ENCODE results near the gene SPSB1. TPM values are rescaled to one million over a fixed set of nuclear protein-coding genes. Genes with fewer than 3 reads are reported as not detected.

Gene SPSB1
- total RNA-seq, 6 experiments from 2014 or later, result 7.7 to 121 (median 37.0) TPM

GRCh38 chr1:9344426-9345200 is 51.9 kb downstream of the SPSB1 start:
- H3K4me3 ChIP-seq, result no peak overlapping the region
- TF ChIP-seq CTCF (IDR thresholded peaks at IDR 0.05), result no peak
- DNase-seq, result no peak
- H3K36me3 ChIP-seq, result peaks cover 0 to under 1% (median 0%) of the 10 kb centered on the region in 4 donors
- intact Hi-C loops (cut with DNase I), result no loop called here
- no peak overlapping the region for H3K27ac ChIP-seq
- peak; percentile 10 to 47 (median 36) for ATAC-seq
- H3K4me1 ChIP-seq, result peaks cover 0 to 6% (median 0%) of the 10 kb centered on the region in 4 donors
- no peaks in the 10 kb centered on the region for H3K9me3 ChIP-seq
- H3K27me3 ChIP-seq, result no peaks in the 10 kb centered on the region
- 80% methylated on average over 1 of the region's 13 CpGs for WGBS (ENCODE audit: insufficient coverage, low coverage, low lambda C conversion rate, missing lambda C conversion rate)

GRCh38 chr1:9345471-9345870 is 52.8 kb downstream of the SPSB1 start:
- DNase-seq (no peak), ATAC-seq (no peak)
- intact Hi-C loops (cut with DNase I), result no loop called here
- Histone ChIP-seq H3K4me1 (peaks cover 0 to 6% (median 0%) of the 10 kb centered on the region in 4 donors), H3K9me3 (no peaks in the 10 kb centered on the region), H3K4me3 (no peak overlapping the region), H3K27ac (no peak overlapping the region), H3K36me3 (peaks cover 0 to 3% (median 0%) of the 10 kb centered on the region in 4 donors), H3K27me3 (no peaks in the 10 kb centered on the region)
- TF ChIP-seq POLR2A (IDR thresholded peaks at IDR 0.05), result no peak
- TF ChIP-seq CTCF (IDR thresholded peaks at IDR 0.05), result no peak
- WGBS (ENCODE audit: insufficient coverage, low coverage, low lambda C conversion rate, missing lambda C conversion rate), result 50% methylated on average over 1 of the region's 6 CpGs

- Histone ChIP-seq H3K27me3 (no peaks in the 10 kb centered on the region), H3K9me3 (no peaks in the 10 kb centered on the region), H3K4me3 (no peak overlapping the region), H3K27ac (no peak overlapping the region), H3K36me3 (peaks cover 0 to 3% (median 0%) of the 10 kb centered on the region in 4 donors), H3K4me1 (peaks cover 0 to 6% (median 0%) of the 10 kb centered on the region in 4 donors)
- DNase-seq (no peak), ATAC-seq (peak in 1 of 4 donors; percentile 5)
- intact Hi-C loops (cut with DNase I), result no loop called here
- TF ChIP-seq POLR2A (IDR thresholded peaks at IDR 0.05), result no peak
- TF ChIP-seq CTCF (IDR thresholded peaks at IDR 0.05), result no peak
- 49% methylated on average over 4 of the region's 9 CpGs for WGBS (ENCODE audit: insufficient coverage, low coverage, low lambda C conversion rate, missing lambda C conversion rate)
These were observed 53.2 kb downstream of the SPSB1 start for GRCh38 chr1:9345922-9346321.

GRCh38 chr1:9346566-9346965 is 53.9 kb downstream of the SPSB1 start:
- ATAC-seq, result no peak

More at GRCh38 chr1:9346566-9346965, 53.9 kb downstream of the SPSB1 start:
- intact Hi-C loops (cut with DNase I), result no loop called here
- no peak overlapping the region for H3K4me3 ChIP-seq
- TF ChIP-seq POLR2A (IDR thresholded peaks at IDR 0.05), result no peak
- TF ChIP-seq CTCF (IDR thresholded peaks at IDR 0.05), result no peak
- no peaks in the 10 kb centered on the region for H3K27me3 ChIP-seq
- H3K9me3 ChIP-seq, result no peaks in the 10 kb centered on the region
- H3K4me1 ChIP-seq, result peaks cover 0 to 6% (median 0%) of the 10 kb centered on the region in 4 donors
- H3K36me3 ChIP-seq, result peaks cover 0 to 4% (median 0%) of the 10 kb centered on the region in 4 donors
- no peak for DNase-seq
- WGBS (ENCODE audit: insufficient coverage, low coverage, low lambda C conversion rate, missing lambda C conversion rate), result 88% methylated on average over 4 of the region's 8 CpGs
- H3K27ac ChIP-seq, result no peak overlapping the region

Data from right lobe of liver (tissue), 6 donors.